Measurements from ENCODE around the gene MISP3. TPM values are rescaled to one million over a fixed set of nuclear protein-coding genes. Genes with fewer than 3 reads are reported as not detected.
A peak's percentile ranks its signal among the peaks of the same experiment; 100 is the strongest.

Gene MISP3
- total RNA-seq, 1 donor from 2014 or later: 2.7 TPM

GRCh38 chr19:14107581-14108461, 35.2 kb downstream of the MISP3 start:
- Histone ChIP-seq H3K36me3 (peaks cover 0 to 19% of the 10 kb centered on the region in 2 donors), H3K9me3 (no peaks in the 10 kb centered on the region), H3K4me3 (no peak overlapping the region), H3K27me3 (no peaks in the 10 kb centered on the region), H3K4me1 (peaks cover 33% of the 10 kb centered on the region), H3K27ac (peak overlapping the region; percentile 51)
- no peak for DNase-seq (ENCODE audit: extremely low spot score in 2 of 2)
- TF ChIP-seq POLR2AphosphoS5 (IDR thresholded peaks at IDR 0.05; ENCODE audit: insufficient read depth in 1 of 2, low read depth in 1 of 2) (no peak), POLR2A (IDR thresholded peaks at IDR 0.05) (no peak)
- TF ChIP-seq, protein P1, sequence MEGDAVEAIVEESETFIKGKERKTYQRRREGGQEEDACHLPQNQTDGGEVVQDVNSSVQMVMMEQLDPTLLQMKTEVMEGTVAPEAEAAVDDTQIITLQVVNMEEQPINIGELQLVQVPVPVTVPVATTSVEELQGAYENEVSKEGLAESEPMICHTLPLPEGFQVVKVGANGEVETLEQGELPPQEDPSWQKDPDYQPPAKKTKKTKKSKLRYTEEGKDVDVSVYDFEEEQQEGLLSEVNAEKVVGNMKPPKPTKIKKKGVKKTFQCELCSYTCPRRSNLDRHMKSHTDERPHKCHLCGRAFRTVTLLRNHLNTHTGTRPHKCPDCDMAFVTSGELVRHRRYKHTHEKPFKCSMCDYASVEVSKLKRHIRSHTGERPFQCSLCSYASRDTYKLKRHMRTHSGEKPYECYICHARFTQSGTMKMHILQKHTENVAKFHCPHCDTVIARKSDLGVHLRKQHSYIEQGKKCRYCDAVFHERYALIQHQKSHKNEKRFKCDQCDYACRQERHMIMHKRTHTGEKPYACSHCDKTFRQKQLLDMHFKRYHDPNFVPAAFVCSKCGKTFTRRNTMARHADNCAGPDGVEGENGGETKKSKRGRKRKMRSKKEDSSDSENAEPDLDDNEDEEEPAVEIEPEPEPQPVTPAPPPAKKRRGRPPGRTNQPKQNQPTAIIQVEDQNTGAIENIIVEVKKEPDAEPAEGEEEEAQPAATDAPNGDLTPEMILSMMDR (IDR thresholded peaks at IDR 0.05): no peak
- intact Hi-C loops (cut with DNase I): no loop called here

GRCh38 chr19:14110650-14111049, 38.1 kb downstream of the MISP3 start:
- TF ChIP-seq POLR2A (IDR thresholded peaks at IDR 0.05): no peak
- TF ChIP-seq, protein P1 (IDR thresholded peaks at IDR 0.05): no peak
- TF ChIP-seq POLR2AphosphoS5 (IDR thresholded peaks at IDR 0.05; ENCODE audit: insufficient read depth in 1 of 2, low read depth in 1 of 2): no peak
- peaks cover 59% of the 10 kb centered on the region for H3K4me1 ChIP-seq
- H3K4me3 ChIP-seq: no peak overlapping the region

GRCh38 chr19:14111486-14111885, 38.9 kb downstream of the MISP3 start:
- DNase-seq (ENCODE audit: extremely low spot score in 2 of 2): no peak
- peaks cover 0 to 10% of the 10 kb centered on the region in 2 donors for H3K36me3 ChIP-seq
- no peak overlapping the region for H3K4me3 ChIP-seq
- H3K9me3 ChIP-seq: no peaks in the 10 kb centered on the region
- peak overlapping the region; percentile 85 for H3K27ac ChIP-seq
- intact Hi-C loops (cut with DNase I): no loop called here
- no peaks in the 10 kb centered on the region for H3K27me3 ChIP-seq
- TF ChIP-seq, protein P1 (IDR thresholded peaks at IDR 0.05): no peak
- TF ChIP-seq POLR2AphosphoS5 (IDR thresholded peaks at IDR 0.05; ENCODE audit: insufficient read depth in 1 of 2, low read depth in 1 of 2) (no peak), POLR2A (IDR thresholded peaks at IDR 0.05) (no peak)
- H3K4me1 ChIP-seq: peaks cover 68% of the 10 kb centered on the region

More at GRCh38 chr19:14110650-14111049, 38.1 kb downstream of the MISP3 start:
- no peak for DNase-seq (ENCODE audit: extremely low spot score in 2 of 2)
- Histone ChIP-seq H3K36me3 (peaks cover 0 to 12% of the 10 kb centered on the region in 2 donors), H3K9me3 (no peaks in the 10 kb centered on the region), H3K27ac (no peak overlapping the region), H3K27me3 (no peaks in the 10 kb centered on the region)
- intact Hi-C loops (cut with DNase I): no loop called here

- peaks cover 75% of the 10 kb centered on the region for H3K4me1 ChIP-seq
- TF ChIP-seq POLR2AphosphoS5 (IDR thresholded peaks at IDR 0.05; ENCODE audit: insufficient read depth in 1 of 2, low read depth in 1 of 2) (no peak), POLR2A (IDR thresholded peaks at IDR 0.05) (no peak)
- TF ChIP-seq, protein P1 (IDR thresholded peaks at IDR 0.05): no peak
- H3K9me3 ChIP-seq: no peaks in the 10 kb centered on the region
- H3K36me3 ChIP-seq: peaks cover 0 to 6% of the 10 kb centered on the region in 2 donors
- H3K27me3 ChIP-seq: no peaks in the 10 kb centered on the region
- H3K27ac ChIP-seq: peak overlapping the region; percentile 85
- no peak for DNase-seq (ENCODE audit: extremely low spot score in 2 of 2)
- intact Hi-C loops (cut with DNase I): no loop called here
- H3K4me3 ChIP-seq: peak overlapping the region; percentile 17 to 32
Measured at GRCh38 chr19:14112051-14112808, 39.6 kb downstream of the MISP3 start.
